Trophoblast cell (in vitro differentiated cells and primary cell): Measurements from ENCODE around the gene MAGIX. TPM values are rescaled to one million over a fixed set of nuclear protein-coding genes. Genes with fewer than 3 reads are reported as not detected.

Experiments used
- DNase-seq, 2 donors: peaks; one replicate each; pipeline ENCODE4 v3.0.0-alpha.2; 2016
- H2AFZ ChIP-seq: 2 replicates; pipeline ENCODE4 v1.6.1; 2013; ENCODE audit warnings: low read length, moderate library complexity, mild to moderate bottlenecking; ENCODE audit not compliant: insufficient read depth, poor library complexity
- H2AK5ac ChIP-seq: 2 replicates; pipeline ENCODE4 v1.6.1; 2013; ENCODE audit warnings: mild to moderate bottlenecking, low read length
- H2BK120ac ChIP-seq: 2 replicates; pipeline ENCODE4 v1.6.1; 2013; ENCODE audit warnings: low read length, mild to moderate bottlenecking, moderate library complexity; ENCODE audit not compliant: insufficient read depth, poor library complexity
- H2BK12ac ChIP-seq: 2 replicates; pipeline ENCODE4 v1.6.1; 2013; ENCODE audit warnings: mild to moderate bottlenecking, low read length, moderate library complexity
- H2BK5ac ChIP-seq: 2 replicates; pipeline ENCODE4 v1.6.1; 2013; ENCODE audit warnings: low read length, low read depth, moderate library complexity, mild to moderate bottlenecking; ENCODE audit not compliant: poor library complexity
- H3K14ac ChIP-seq: 2 replicates; pipeline ENCODE4 v1.6.1; 2013; ENCODE audit warnings: mild to moderate bottlenecking, low read length
- H3K18ac ChIP-seq: 2 replicates; pipeline ENCODE4 v1.6.1; 2013; ENCODE audit warnings: mild to moderate bottlenecking, low read length
- H3K23ac ChIP-seq: 2 replicates; pipeline ENCODE4 v1.6.1; 2013; ENCODE audit warnings: low read length
- H3K27ac ChIP-seq: 2 replicates; pipeline ENCODE4 v1.5.1; 2013; ENCODE audit warnings: low read depth, mild to moderate bottlenecking, inconsistent platforms, low read length, moderate library complexity
- H3K27me3 ChIP-seq: 2 replicates; pipeline ENCODE4 v1.6.1; 2013; ENCODE audit warnings: inconsistent platforms, mild to moderate bottlenecking, low read length, moderate library complexity; ENCODE audit not compliant: insufficient read depth
- H3K36me3 ChIP-seq, 2 experiments: 1 replicate in 1 of 2; 2 replicates in 1 of 2; pipeline ENCODE4 v1.6.1; 2013; ENCODE audit warnings: low read length in 2 of 2, mild to moderate bottlenecking in 2 of 2, moderate library complexity in 1 of 2; ENCODE audit not compliant: insufficient read depth in 2 of 2, control insufficient read depth in 1 of 2
- H3K4ac ChIP-seq: 2 replicates; pipeline ENCODE4 v1.6.1; 2013; ENCODE audit warnings: low read depth, mild to moderate bottlenecking, low read length, moderate library complexity
- H3K4me1 ChIP-seq, 2 experiments: 1 replicate in 1 of 2; 2 replicates in 1 of 2; pipeline ENCODE4 v1.6.1; 2013; ENCODE audit warnings: low read length in 2 of 2, mild to moderate bottlenecking in 2 of 2, moderate library complexity in 1 of 2; ENCODE audit not compliant: insufficient read depth in 2 of 2, control insufficient read depth in 1 of 2
- H3K4me2 ChIP-seq: 2 replicates; pipeline ENCODE4 v1.6.1; 2013; ENCODE audit warnings: inconsistent platforms, mild to moderate bottlenecking, low read length, moderate library complexity
- H3K4me3 ChIP-seq: 2 replicates; pipeline ENCODE4 v1.5.1; 2013; ENCODE audit warnings: mild to moderate bottlenecking, low read depth, low read length, inconsistent platforms
- H3K79me1 ChIP-seq: one replicate; pipeline ENCODE4 v1.6.1; 2013; ENCODE audit warnings: low read length
- H3K79me2 ChIP-seq: 2 replicates; pipeline ENCODE4 v1.6.1; 2013; ENCODE audit warnings: low read length, mild to moderate bottlenecking; ENCODE audit not compliant: control insufficient read depth, insufficient read depth, poor library complexity
- H3K9ac ChIP-seq: 2 replicates; pipeline ENCODE4 v1.6.1; 2013; ENCODE audit warnings: mild to moderate bottlenecking, low read length
- H3K9me3 ChIP-seq: 2 replicates; pipeline ENCODE4 v1.6.1; 2013; ENCODE audit warnings: low read depth, mild to moderate bottlenecking, control low read depth, inconsistent platforms, low read length; ENCODE audit not compliant: insufficient read depth
- H4K12ac ChIP-seq: 2 replicates; pipeline ENCODE4 v1.6.1; 2013; ENCODE audit warnings: low read depth, mild to moderate bottlenecking, low read length, moderate library complexity
- H4K8ac ChIP-seq: 2 replicates; pipeline ENCODE4 v1.6.1; 2013; ENCODE audit warnings: low read depth, mild to moderate bottlenecking, low read length, moderate library complexity
- H4K91ac ChIP-seq: one replicate; pipeline ENCODE4 v1.6.1; 2013; ENCODE audit warnings: low read depth, mild to moderate bottlenecking, low read length, moderate library complexity
- WGBS: extraction: QIAGEN DNeasy Blood & Tissue Kit; methylation state at CpG from one replicate; pipeline ENCODE4 v1.1.7; 2013; ENCODE audit warnings: missing lambda C conversion rate; ENCODE audit not compliant: insufficient read length, insufficient coverage; ENCODE audit errors: extremely low coverage; 5-methylcytosine and 5-hydroxymethylcytosine counted together
- polyA plus RNA-seq: library from polyadenylated mRNA; stranded (reverse); fragments of 200-250 nt; gene quantifications from 2 replicates; pipeline ENCODE4 v1.2.3, GENCODE V29; 2013

MAGIX gene
- 3.2 and 3.6 TPM in 2 replicates for polyA plus RNA-seq

DNA sequence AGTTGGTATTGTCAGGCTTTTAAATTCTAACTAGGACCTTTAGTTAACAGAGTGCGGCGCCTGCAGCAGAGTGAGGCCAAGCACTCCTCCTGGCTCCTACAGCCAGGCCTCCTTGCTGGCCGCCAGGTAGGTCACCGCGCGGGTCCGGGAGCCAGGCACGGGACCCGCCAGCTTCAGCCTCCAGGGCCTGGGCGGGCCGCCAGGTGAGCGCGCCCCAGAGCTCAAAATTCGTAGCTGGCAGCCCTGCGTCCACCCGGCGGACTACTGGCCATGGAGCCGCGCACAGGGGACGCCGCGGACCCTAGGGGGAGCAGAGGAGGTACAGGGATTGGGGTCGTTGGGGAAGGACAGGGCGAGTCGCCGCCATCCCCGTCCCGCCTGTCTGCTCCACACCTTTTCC is at the start of gene MAGIX:
MAGIX (plus strand) TSS at position 139 of the 400 bp plus-strand sequence; CDS start at position 271, 132 bp downstream.
- H4K8ac ChIP-seq, result peak within 1 kb of the TSS; percentile 97
- no CpG with 5 or more reads among the region's 28 CpGs for WGBS

DNA sequence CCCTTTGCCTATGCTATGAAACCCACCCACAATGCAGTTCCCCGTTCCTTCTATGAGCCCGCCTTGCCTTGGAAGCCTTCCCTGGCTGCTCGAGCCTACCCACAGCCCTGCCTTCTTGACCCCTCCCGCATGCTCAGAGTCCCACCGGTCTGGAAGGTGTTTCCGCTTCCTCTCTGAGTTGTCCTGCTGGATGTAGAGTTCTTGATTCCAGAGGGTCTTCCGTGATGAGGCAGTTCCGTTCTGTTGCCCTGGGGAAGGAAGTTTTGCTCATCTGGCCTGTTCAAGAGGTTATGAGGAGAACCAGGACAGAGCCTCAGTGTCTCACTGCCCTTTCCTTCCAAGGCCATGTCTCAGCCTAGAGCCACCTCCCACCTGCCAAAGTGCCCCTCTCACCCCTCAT is 46.5 kb upstream of the MAGIX start:
- no peak overlapping the region for H3K14ac ChIP-seq
- DNase-seq, result no peak
- no CpG with 5 or more reads among the region's 8 CpGs for WGBS
- no peaks in the 10 kb centered on the region for H3K9me3 ChIP-seq
- no peaks in the 10 kb centered on the region for H3K4me1 ChIP-seq
- no peak overlapping the region for H4K91ac ChIP-seq
- no peak overlapping the region for H3K18ac ChIP-seq
- H3K79me2 ChIP-seq, result no peaks in the 10 kb centered on the region
- H3K36me3 ChIP-seq, result peaks cover 45 to 52% of the 10 kb centered on the region in 2 experiments
- no peak overlapping the region for H2BK5ac ChIP-seq
- no peak overlapping the region for H3K4me2 ChIP-seq
- no peak overlapping the region for H3K23ac ChIP-seq
- H3K27ac ChIP-seq, result no peak overlapping the region
- no peak overlapping the region for H2AFZ ChIP-seq
- no peak overlapping the region for H4K8ac ChIP-seq
- no peaks in the 10 kb centered on the region for H3K79me1 ChIP-seq
- H3K4me3 ChIP-seq, result no peak overlapping the region
- no peak overlapping the region for H3K4ac ChIP-seq
- H2BK12ac ChIP-seq, result no peak overlapping the region
- no peak overlapping the region for H2BK120ac ChIP-seq
- no peak overlapping the region for H3K9ac ChIP-seq
- no peak overlapping the region for H4K12ac ChIP-seq
- H3K27me3 ChIP-seq, result no peaks in the 10 kb centered on the region
- no peak overlapping the region for H2AK5ac ChIP-seq

More for the DNA sequence above, at the start of gene MAGIX:
- H2BK5ac ChIP-seq, result peak within 1 kb of the TSS; percentile 49
- peaks cover 9% of the 10 kb centered on the region for H3K79me1 ChIP-seq
- no peak within 1 kb of the TSS for H3K4me3 ChIP-seq
- H4K12ac ChIP-seq, result peak within 1 kb of the TSS; percentile 87
- no peaks in the 10 kb centered on the region for H3K27me3 ChIP-seq
- DNase-seq, result peak in 1 of 2 donors; percentile 16
- no peak within 1 kb of the TSS for H2BK12ac ChIP-seq
- peak within 1 kb of the TSS; percentile 37 for H4K91ac ChIP-seq
- H3K27ac ChIP-seq, result no peak within 1 kb of the TSS
- peaks cover 3% of the 10 kb centered on the region for H3K79me2 ChIP-seq
- peaks cover 13 to 15% of the 10 kb centered on the region in 2 experiments for H3K4me1 ChIP-seq
- H3K36me3 ChIP-seq, result peaks cover 0 to 2% of the 10 kb centered on the region in 2 experiments
- H3K23ac ChIP-seq, result no peak within 1 kb of the TSS
- no peak within 1 kb of the TSS for H2AK5ac ChIP-seq
- H2AFZ ChIP-seq, result peak within 1 kb of the TSS; percentile 83
- H3K18ac ChIP-seq, result peak within 1 kb of the TSS; percentile 65
- H3K14ac ChIP-seq, result peak within 1 kb of the TSS; percentile 61
- no peak within 1 kb of the TSS for H3K9ac ChIP-seq
- peak within 1 kb of the TSS; percentile 60 for H3K4me2 ChIP-seq
- H2BK120ac ChIP-seq, result peak within 1 kb of the TSS; percentile 38
- H3K4ac ChIP-seq, result peak within 1 kb of the TSS; percentile 69
- H3K9me3 ChIP-seq, result peaks cover 2% of the 10 kb centered on the region

GRCh38 chrX:49116716-49117115 is 45.8 kb upstream of the MAGIX start:
- Histone ChIP-seq H2BK12ac (no peak overlapping the region), H3K36me3 (peaks cover 46 to 54% of the 10 kb centered on the region in 2 experiments), H3K4me1 (no peaks in the 10 kb centered on the region), H3K14ac (no peak overlapping the region), H3K9me3 (no peaks in the 10 kb centered on the region), H2BK5ac (no peak overlapping the region), H2AK5ac (no peak overlapping the region), H3K79me1 (no peaks in the 10 kb centered on the region), H3K4me2 (no peak overlapping the region), H4K8ac (no peak overlapping the region), H3K23ac (no peak overlapping the region), H3K4me3 (no peak overlapping the region), H4K91ac (no peak overlapping the region), H2AFZ (no peak overlapping the region), H3K9ac (no peak overlapping the region), H2BK120ac (no peak overlapping the region), H3K27me3 (no peaks in the 10 kb centered on the region), H4K12ac (peak overlapping the region; percentile 24), H3K18ac (no peak overlapping the region), H3K27ac (no peak overlapping the region), H3K79me2 (no peaks in the 10 kb centered on the region), H3K4ac (no peak overlapping the region)
- DNase-seq, result no peak
- WGBS, result no CpG with 5 or more reads among the region's 5 CpGs

GRCh38 chrX:49117581-49117980 is 45.0 kb upstream of the MAGIX start:
- H4K12ac ChIP-seq, result no peak overlapping the region
- no peaks in the 10 kb centered on the region for H3K9me3 ChIP-seq
- H3K14ac ChIP-seq, result no peak overlapping the region
- H2AK5ac ChIP-seq, result no peak overlapping the region
- peaks cover 38 to 48% of the 10 kb centered on the region in 2 experiments for H3K36me3 ChIP-seq
- no peak overlapping the region for H3K18ac ChIP-seq
- H3K79me2 ChIP-seq, result no peaks in the 10 kb centered on the region
- no peak overlapping the region for H4K91ac ChIP-seq
- no peak overlapping the region for H3K4me2 ChIP-seq
- no peak overlapping the region for H2BK5ac ChIP-seq
- no peaks in the 10 kb centered on the region for H3K79me1 ChIP-seq
- H2BK12ac ChIP-seq, result no peak overlapping the region
- no peak overlapping the region for H4K8ac ChIP-seq
- peaks cover 0 to under 1% of the 10 kb centered on the region in 2 experiments for H3K4me1 ChIP-seq
- no peak overlapping the region for H3K4ac ChIP-seq
- no peak overlapping the region for H3K23ac ChIP-seq
- no peak overlapping the region for H3K9ac ChIP-seq
- H3K27ac ChIP-seq, result no peak overlapping the region
- H3K27me3 ChIP-seq, result no peaks in the 10 kb centered on the region
- H2BK120ac ChIP-seq, result no peak overlapping the region
- WGBS, result no CpG with 5 or more reads among the region's 6 CpGs
- no peak overlapping the region for H3K4me3 ChIP-seq
- no peak overlapping the region for H2AFZ ChIP-seq
- DNase-seq, result no peak
